ENCODE data around the gene TMEM63A.

- TF ChIP-seq POLR2A (IDR thresholded peaks at IDR 0.05) = no peak
- TF ChIP-seq CTCF (IDR thresholded peaks at IDR 0.05) = no peak
These were observed 26.5 kb downstream of the TMEM63A start for GRCh38 chr1:225855503-225856300.

Data from transverse colon (tissue), 3 donors.